Endodermal cell (in vitro differentiated cells): ENCODE results near the gene CCNK. TPM values are rescaled to one million over a fixed set of nuclear protein-coding genes. Genes with fewer than 3 reads are reported as not detected.

Experiments used
- DNase-seq: peaks from one replicate; pipeline ENCODE4 v3.0.0-alpha.2; 2017
- H3K27ac ChIP-seq: 2 replicates; pipeline ENCODE4 v1.5.1; 2013; ENCODE audit warnings: mild to moderate bottlenecking, low read depth, low read length, moderate library complexity
- H3K27me3 ChIP-seq: 2 replicates; pipeline ENCODE4 v1.6.1; 2013; ENCODE audit warnings: mild to moderate bottlenecking, low read length, moderate library complexity; ENCODE audit not compliant: insufficient read depth, control insufficient read depth, poor library complexity, severe bottlenecking
- H3K36me3 ChIP-seq: 2 replicates; pipeline ENCODE4 v1.7.0; 2013; ENCODE audit warnings: mild to moderate bottlenecking, low read length, moderate library complexity; ENCODE audit not compliant: control insufficient read depth, insufficient read depth
- H3K4me1 ChIP-seq: one replicate; pipeline ENCODE4 v1.7.0; 2013; ENCODE audit warnings: low read length; ENCODE audit not compliant: control insufficient read depth, insufficient read depth
- H3K4me3 ChIP-seq: 2 replicates; pipeline ENCODE4 v1.5.1; 2013; ENCODE audit warnings: mild to moderate bottlenecking, low read length, moderate library complexity
- H3K9ac ChIP-seq: 2 replicates; pipeline ENCODE4 v1.6.1; 2013; ENCODE audit warnings: mild to moderate bottlenecking, low read length, moderate library complexity; ENCODE audit not compliant: poor library complexity, severe bottlenecking; ENCODE audit errors: extremely low read depth
- H3K9me3 ChIP-seq: 2 replicates; pipeline ENCODE4 v1.6.1; 2013; ENCODE audit warnings: mild to moderate bottlenecking, low read length, moderate library complexity; ENCODE audit not compliant: control insufficient read depth
- H3K27ac Mint-ChIP-seq: 2 replicates; pipeline ENCODE4 v1.8.0; 2020; ENCODE audit warnings: mixed read lengths
- H3K27me3 Mint-ChIP-seq: 2 replicates; pipeline ENCODE4 v1.8.0; 2021; ENCODE audit warnings: mild to moderate bottlenecking, mixed read lengths; ENCODE audit not compliant: insufficient read depth
- H3K36me3 Mint-ChIP-seq: 2 replicates; pipeline ENCODE4 v1.8.0; 2020; ENCODE audit warnings: low read depth, mixed read lengths
- H3K4me1 Mint-ChIP-seq: 2 replicates; pipeline ENCODE4 v1.8.0; 2020; ENCODE audit warnings: mixed read lengths
- H3K4me3 Mint-ChIP-seq: 2 replicates; pipeline ENCODE4 v1.8.0; 2020; ENCODE audit warnings: mild to moderate bottlenecking, moderate library complexity, mixed read lengths
- H3K9me3 Mint-ChIP-seq: 2 replicates; pipeline ENCODE4 v1.8.0; 2020; ENCODE audit warnings: mild to moderate bottlenecking, mixed read lengths
- WGBS, 2 experiments: methylation state at CpG; one replicate each; pipeline versions ENCODE4 v1.1.5 to v1.1.7; 2013; ENCODE audit warnings: missing lambda C conversion rate in 2 of 2, mixed read lengths in 1 of 2; ENCODE audit not compliant: insufficient coverage in 1 of 2, insufficient read length in 1 of 2; 5-methylcytosine and 5-hydroxymethylcytosine counted together
- total RNA-seq, 2 donors: library from RNA; stranded (reverse); fragmentation: NEBNext Ultra II Directional in 1 of 2; extraction: Animal tissue kit (Norgen Biotek cat#: 25700) in 1 of 2; gene quantifications; 2 replicates in 1 of 2; 3 replicates in 1 of 2; pipeline ENCODE4 v1.2.1, GENCODE V29; 2021
- TF ChIP-seq, protein P1 (sequence below): fragments of 200-600 bp; sonication (generic); conservative IDR thresholded peaks from 2 replicates; pipeline ENCODE4 v1.5.0; 2021; ENCODE audit warnings: antibody characterized with exemption, mild to moderate bottlenecking

The CCNK gene
- total RNA-seq, 2 donors from 2014 or later: 71.5 to 77.1 TPM

DNA sequence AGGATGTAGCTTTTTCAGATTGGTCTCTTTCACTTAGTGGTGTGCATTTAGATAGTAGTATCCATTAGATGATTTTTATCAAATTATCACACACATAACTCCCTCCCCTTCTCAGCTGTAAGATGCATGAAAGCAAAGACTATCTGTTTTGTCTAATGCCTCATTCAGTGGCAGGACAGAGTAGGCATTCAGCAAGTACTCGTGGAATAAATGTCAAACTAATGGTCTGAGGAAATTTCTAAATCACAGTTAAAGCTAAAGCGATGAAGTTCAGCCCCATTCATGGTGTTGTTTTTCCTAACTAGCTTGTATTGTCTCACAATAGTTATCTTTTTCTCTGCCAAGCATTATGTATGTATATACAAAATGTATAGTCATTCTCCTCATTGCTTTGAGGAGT lies 16.1 kb downstream of the CCNK start:
- Histone ChIP-seq H3K27me3 (no peaks in the 10 kb centered on the region), H3K9me3 (no peaks in the 10 kb centered on the region), H3K27ac (no peak overlapping the region), H3K36me3 (peaks cover 92% of the 10 kb centered on the region), H3K9ac (no peak overlapping the region), H3K4me1 (no peaks in the 10 kb centered on the region), H3K4me3 (no peak overlapping the region)
- Mint-ChIP-seq H3K36me3 (peaks cover 58% of the 10 kb centered on the region), H3K9me3 (no peaks in the 10 kb centered on the region), H3K4me1 (no peaks in the 10 kb centered on the region), H3K27ac (no peak overlapping the region), H3K27me3 (no peaks in the 10 kb centered on the region), H3K4me3 (no peak overlapping the region)
- WGBS, 2 experiments: 89 to 94% methylated on average over 1 to 2 of the region's 2 CpGs
- TF ChIP-seq, protein P1, sequence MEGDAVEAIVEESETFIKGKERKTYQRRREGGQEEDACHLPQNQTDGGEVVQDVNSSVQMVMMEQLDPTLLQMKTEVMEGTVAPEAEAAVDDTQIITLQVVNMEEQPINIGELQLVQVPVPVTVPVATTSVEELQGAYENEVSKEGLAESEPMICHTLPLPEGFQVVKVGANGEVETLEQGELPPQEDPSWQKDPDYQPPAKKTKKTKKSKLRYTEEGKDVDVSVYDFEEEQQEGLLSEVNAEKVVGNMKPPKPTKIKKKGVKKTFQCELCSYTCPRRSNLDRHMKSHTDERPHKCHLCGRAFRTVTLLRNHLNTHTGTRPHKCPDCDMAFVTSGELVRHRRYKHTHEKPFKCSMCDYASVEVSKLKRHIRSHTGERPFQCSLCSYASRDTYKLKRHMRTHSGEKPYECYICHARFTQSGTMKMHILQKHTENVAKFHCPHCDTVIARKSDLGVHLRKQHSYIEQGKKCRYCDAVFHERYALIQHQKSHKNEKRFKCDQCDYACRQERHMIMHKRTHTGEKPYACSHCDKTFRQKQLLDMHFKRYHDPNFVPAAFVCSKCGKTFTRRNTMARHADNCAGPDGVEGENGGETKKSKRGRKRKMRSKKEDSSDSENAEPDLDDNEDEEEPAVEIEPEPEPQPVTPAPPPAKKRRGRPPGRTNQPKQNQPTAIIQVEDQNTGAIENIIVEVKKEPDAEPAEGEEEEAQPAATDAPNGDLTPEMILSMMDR: no peak
- DNase-seq: no peak

GRCh38 chr14:99497894-99498293 lies 16.7 kb downstream of the CCNK start:
- Mint-ChIP-seq H3K4me3 (no peak overlapping the region), H3K27me3 (no peaks in the 10 kb centered on the region), H3K9me3 (no peaks in the 10 kb centered on the region), H3K36me3 (peaks cover 60% of the 10 kb centered on the region), H3K27ac (no peak overlapping the region), H3K4me1 (peaks cover 2% of the 10 kb centered on the region)
- Histone ChIP-seq H3K27me3 (no peaks in the 10 kb centered on the region), H3K36me3 (peaks cover 92% of the 10 kb centered on the region), H3K4me3 (no peak overlapping the region), H3K9me3 (no peaks in the 10 kb centered on the region), H3K9ac (no peak overlapping the region), H3K27ac (no peak overlapping the region), H3K4me1 (no peaks in the 10 kb centered on the region)
- 95 to 96% methylated on average over 3 of the region's 3 CpGs for WGBS, 2 experiments
- TF ChIP-seq, protein P1: no peak
- DNase-seq: no peak

DNA sequence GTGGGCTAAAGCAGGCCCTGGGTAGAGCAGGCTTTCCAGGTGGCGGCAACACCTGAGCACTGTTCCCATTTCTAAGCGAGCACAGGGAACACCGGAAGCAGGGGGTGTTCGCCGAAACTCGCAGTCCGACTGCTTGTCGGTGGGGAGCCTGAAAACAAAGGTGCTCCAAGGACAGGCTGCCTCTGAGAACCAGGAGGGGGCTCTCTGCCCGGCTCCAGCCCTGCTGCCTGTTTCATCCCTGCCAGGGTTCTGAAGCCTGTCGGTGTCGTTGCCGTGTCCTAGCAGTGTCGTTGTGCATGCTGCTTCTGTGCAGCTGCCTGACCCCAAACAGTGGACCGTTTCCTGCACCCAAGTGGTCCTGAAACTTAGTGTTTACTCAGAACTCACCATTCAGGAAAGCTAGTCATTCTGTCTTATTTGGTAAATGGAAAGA lies 21.8 kb downstream of the CCNK start:
- H3K4me3 ChIP-seq: no peak overlapping the region
- H3K9ac ChIP-seq: no peak overlapping the region
- no peak overlapping the region for H3K27ac ChIP-seq
- peaks cover 98% of the 10 kb centered on the region for H3K36me3 ChIP-seq
- 88% methylated on average over 13 to 14 of the region's 14 CpGs for WGBS, 2 experiments
- no peak overlapping the region for H3K27ac Mint-ChIP-seq
- no peaks in the 10 kb centered on the region for H3K4me1 ChIP-seq
- peak; percentile 76 for DNase-seq
- H3K4me1 Mint-ChIP-seq: peaks cover 5% of the 10 kb centered on the region
- TF ChIP-seq, protein P1: peak; percentile 50
- H3K27me3 Mint-ChIP-seq: no peaks in the 10 kb centered on the region
- H3K27me3 ChIP-seq: no peaks in the 10 kb centered on the region
- no peak overlapping the region for H3K4me3 Mint-ChIP-seq
- peaks cover 71% of the 10 kb centered on the region for H3K36me3 Mint-ChIP-seq
- no peaks in the 10 kb centered on the region for H3K9me3 Mint-ChIP-seq
- no peaks in the 10 kb centered on the region for H3K9me3 ChIP-seq
